Coronary artery (tissue), 2 donors: Measurements from ENCODE around the gene B3GAT1.

Source experiments
- DNase-seq: peaks from one replicate; pipeline ENCODE4 v3.0.0-alpha.2; 2017; ENCODE audit warnings: low spot score
- H3K27ac ChIP-seq, 2 donors: fragments of 200-600 bp; sonication (generic); one replicate each; pipeline ENCODE4 v1.5.1; 2016 to 2019
- H3K4me3 ChIP-seq: fragments of 200-600 bp; sonication (generic); 2 replicates; pipeline ENCODE4 v1.5.1; 2016; ENCODE audit warnings: mild to moderate bottlenecking, moderate library complexity
- CTCF ChIP-seq: fragments of 200-600 bp; sonication (generic); IDR thresholded peaks from one replicate; pipeline ENCODE4 v1.5.1; 2019; ENCODE audit warnings: antibody characterized with exemption

Gene B3GAT1

GRCh38 chr11:134333312-134333711, 78.7 kb downstream of the B3GAT1 start:
- H3K4me3 ChIP-seq: no peak overlapping the region
- no peak overlapping the region for H3K27ac ChIP-seq
- DNase-seq: no peak
- no peak for TF ChIP-seq CTCF

GRCh38 chr11:134332782-134333181, 79.3 kb downstream of the B3GAT1 start:
- Histone ChIP-seq H3K4me3 (no peak overlapping the region), H3K27ac (no peak overlapping the region)
- TF ChIP-seq CTCF: no peak
- no peak for DNase-seq

GRCh38 chr11:134332189-134332631, 79.8 kb downstream of the B3GAT1 start:
- no peak for TF ChIP-seq CTCF
- no peak for DNase-seq
- H3K4me3 ChIP-seq: peak overlapping the region; percentile 68
- no peak overlapping the region for H3K27ac ChIP-seq

GRCh38 chr11:134331354-134332188, 80.5 kb downstream of the B3GAT1 start, which contains the start of gene GLB1L2:
GLB1L2 (plus strand) TSS chr11:134331988; CDS start chr11:134332062, 74 bp downstream.
- H3K27ac ChIP-seq: no peak within 1 kb of the TSS

GRCh38 chr11:134330611-134331353, 81.3 kb downstream of the B3GAT1 start:
- H3K4me3 ChIP-seq: peak overlapping the region; percentile 68
- no peak for TF ChIP-seq CTCF
- H3K27ac ChIP-seq: no peak overlapping the region
- DNase-seq: no peak

More at GRCh38 chr11:134331354-134332188, 80.5 kb downstream of the B3GAT1 start, which contains the start of gene GLB1L2:
- TF ChIP-seq CTCF: no peak
- H3K4me3 ChIP-seq: peak within 1 kb of the TSS; percentile 68
- DNase-seq: no peak
